Endothelial cell of umbilical vein (primary cell): Measurements from ENCODE around the gene TAS1R1.

Source experiments
- EZH2 ChIP-seq: IDR thresholded peaks from 2 replicates; pipeline ENCODE4 v1.6.1; 2012; ENCODE audit warnings: borderline replicate concordance, low read depth, mild to moderate bottlenecking, moderate library complexity, low read length, inconsistent platforms; ENCODE audit not compliant: severe bottlenecking
- FOS ChIP-seq: IDR thresholded peaks from 2 replicates; pipeline ENCODE4 v1.6.1; 2011; ENCODE audit warnings: mild to moderate bottlenecking, low read length, moderate library complexity, borderline replicate concordance; ENCODE audit not compliant: insufficient read depth
- GATA2 ChIP-seq: IDR thresholded peaks from 2 replicates; pipeline ENCODE4 v1.7.0; 2011; ENCODE audit warnings: low read depth, mild to moderate bottlenecking, moderate library complexity, mixed read lengths, low read length; ENCODE audit not compliant: insufficient read length, insufficient read depth
- JUN ChIP-seq: IDR thresholded peaks from 2 replicates; pipeline ENCODE4 v1.6.1; 2011; ENCODE audit warnings: borderline replicate concordance, low read depth; ENCODE audit not compliant: insufficient read length, insufficient read depth
- MYC ChIP-seq: IDR thresholded peaks from one replicate; pipeline ENCODE4 v1.6.1; 2011; ENCODE audit warnings: mild to moderate bottlenecking, low read depth, low read length
- POLR2A ChIP-seq: IDR thresholded peaks from 2 replicates; pipeline ENCODE4 v1.6.1; 2012; ENCODE audit warnings: low read depth, mild to moderate bottlenecking, control low read depth, low read length
- POLR2AphosphoS5 ChIP-seq: IDR thresholded peaks from 2 replicates; pipeline ENCODE4 v1.6.1; 2012; ENCODE audit warnings: low read depth, mild to moderate bottlenecking, control low read depth, low read length, moderate library complexity; ENCODE audit not compliant: insufficient read depth
- TF ChIP-seq, protein P1 (sequence below), 2 donors: IDR thresholded peaks; 1 replicate in 1 of 2; 2 replicates in 1 of 2; pipeline ENCODE4 v1.5.1; 2011; ENCODE audit warnings: low read length in 2 of 2, mild to moderate bottlenecking in 2 of 2, moderate library complexity in 2 of 2, control low read depth in 1 of 2, inconsistent platforms in 1 of 2, low read depth in 1 of 2; ENCODE audit not compliant: insufficient read depth in 1 of 2; ENCODE audit errors: extremely low read depth in 1 of 2
- TF ChIP-seq, protein P2 (sequence below): IDR thresholded peaks from 2 replicates; pipeline ENCODE4 v1.6.1; 2011; ENCODE audit not compliant: insufficient read depth, insufficient read length

DNA sequence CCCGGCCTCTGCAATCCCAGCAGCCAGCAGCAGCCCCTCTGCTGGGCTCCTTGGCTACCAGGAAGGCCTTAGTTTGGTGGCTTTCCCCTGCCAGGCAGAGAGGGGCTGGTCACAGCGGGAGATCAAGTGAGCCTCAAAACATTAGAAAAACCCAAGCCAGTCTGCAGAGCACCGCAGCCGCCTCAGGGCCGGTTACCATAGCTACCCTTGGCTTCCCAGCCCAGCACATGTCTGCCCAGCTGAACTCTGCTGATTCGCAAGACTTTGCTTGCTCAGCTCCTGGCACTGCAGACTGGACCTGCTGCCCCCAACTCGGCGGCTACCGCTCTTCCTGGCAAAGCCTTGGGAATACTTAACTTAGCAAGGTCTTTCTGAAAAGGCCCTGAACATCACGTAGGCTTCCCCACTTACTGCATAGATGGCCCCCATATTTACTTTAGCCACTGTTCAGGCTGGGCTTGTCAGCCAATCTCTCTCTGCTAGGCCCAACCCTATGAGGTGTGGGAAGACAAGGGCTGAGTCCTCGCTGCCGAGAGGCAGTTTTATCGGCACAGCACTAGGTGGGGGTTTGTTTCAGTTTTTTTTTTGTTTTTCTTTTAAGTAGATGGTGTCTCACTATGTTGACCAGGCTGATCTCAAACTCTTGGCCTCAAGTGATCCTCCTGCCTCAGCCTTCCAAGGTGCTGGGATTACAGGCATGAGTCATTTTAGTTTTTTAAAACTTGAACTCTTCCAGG, 35.0 kb upstream of the TAS1R1 start:
- TF ChIP-seq, protein P1, sequence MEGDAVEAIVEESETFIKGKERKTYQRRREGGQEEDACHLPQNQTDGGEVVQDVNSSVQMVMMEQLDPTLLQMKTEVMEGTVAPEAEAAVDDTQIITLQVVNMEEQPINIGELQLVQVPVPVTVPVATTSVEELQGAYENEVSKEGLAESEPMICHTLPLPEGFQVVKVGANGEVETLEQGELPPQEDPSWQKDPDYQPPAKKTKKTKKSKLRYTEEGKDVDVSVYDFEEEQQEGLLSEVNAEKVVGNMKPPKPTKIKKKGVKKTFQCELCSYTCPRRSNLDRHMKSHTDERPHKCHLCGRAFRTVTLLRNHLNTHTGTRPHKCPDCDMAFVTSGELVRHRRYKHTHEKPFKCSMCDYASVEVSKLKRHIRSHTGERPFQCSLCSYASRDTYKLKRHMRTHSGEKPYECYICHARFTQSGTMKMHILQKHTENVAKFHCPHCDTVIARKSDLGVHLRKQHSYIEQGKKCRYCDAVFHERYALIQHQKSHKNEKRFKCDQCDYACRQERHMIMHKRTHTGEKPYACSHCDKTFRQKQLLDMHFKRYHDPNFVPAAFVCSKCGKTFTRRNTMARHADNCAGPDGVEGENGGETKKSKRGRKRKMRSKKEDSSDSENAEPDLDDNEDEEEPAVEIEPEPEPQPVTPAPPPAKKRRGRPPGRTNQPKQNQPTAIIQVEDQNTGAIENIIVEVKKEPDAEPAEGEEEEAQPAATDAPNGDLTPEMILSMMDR (IDR thresholded peaks at IDR 0.05; ENCODE audit: extremely low read depth in 1 of 2, insufficient read depth in 1 of 2, low read depth in 1 of 2, low read length in 2 of 2) = no peak
- no peak for TF ChIP-seq POLR2A
- TF ChIP-seq EZH2 = no peak
- TF ChIP-seq POLR2AphosphoS5 = no peak
- no peak for TF ChIP-seq MYC
- no peak for TF ChIP-seq JUN
- TF ChIP-seq, protein P2, sequence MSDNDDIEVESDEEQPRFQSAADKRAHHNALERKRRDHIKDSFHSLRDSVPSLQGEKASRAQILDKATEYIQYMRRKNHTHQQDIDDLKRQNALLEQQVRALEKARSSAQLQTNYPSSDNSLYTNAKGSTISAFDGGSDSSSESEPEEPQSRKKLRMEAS = no peak
- TF ChIP-seq FOS = no peak
- TF ChIP-seq GATA2 = no peak
